Osteocyte (in vitro differentiated cells): Measurements from ENCODE around the gene TTC21B. TPM values are rescaled to one million over a fixed set of nuclear protein-coding genes. Genes with fewer than 3 reads are reported as not detected.

Source experiments
- DNase-seq: peaks from one replicate; pipeline ENCODE4 v3.0.0; 2021; ENCODE audit warnings: mixed read lengths; ENCODE audit not compliant: unreplicated experiment; ENCODE audit errors: extremely low spot score
- H3K27ac Mint-ChIP-seq: one replicate; pipeline ENCODE4 v1.8.0; 2021; ENCODE audit warnings: mild to moderate bottlenecking, mixed read lengths; ENCODE audit not compliant: unreplicated experiment
- H3K27me3 Mint-ChIP-seq: one replicate; pipeline ENCODE4 v1.8.0; 2021; ENCODE audit warnings: mixed read lengths; ENCODE audit not compliant: unreplicated experiment
- H3K36me3 Mint-ChIP-seq: one replicate; pipeline ENCODE4 v1.8.0; 2021; ENCODE audit warnings: mixed read lengths; ENCODE audit not compliant: unreplicated experiment
- H3K4me1 Mint-ChIP-seq: one replicate; pipeline ENCODE4 v1.8.0; 2021; ENCODE audit warnings: mixed read lengths; ENCODE audit not compliant: unreplicated experiment
- H3K4me3 Mint-ChIP-seq: one replicate; pipeline ENCODE4 v1.8.0; 2021; ENCODE audit warnings: mild to moderate bottlenecking, moderate library complexity, mixed read lengths; ENCODE audit not compliant: unreplicated experiment
- H3K9me3 Mint-ChIP-seq: one replicate; pipeline ENCODE4 v1.8.0; 2021; ENCODE audit warnings: mixed read lengths; ENCODE audit not compliant: unreplicated experiment
- total RNA-seq: library from RNA; stranded (reverse); gene quantifications from 2 replicates; pipeline ENCODE4 v1.2.1, GENCODE V29; 2021
- TF ChIP-seq, protein P1 (sequence below): fragments of 200-600 bp; sonication (generic); IDR thresholded peaks from 2 replicates; pipeline ENCODE4 v1.5.0; 2021; ENCODE audit warnings: antibody characterized with exemption, mild to moderate bottlenecking, moderate library complexity

TTC21B gene
- total RNA-seq, 1 donor from 2014 or later = 25.1 TPM

- Mint-ChIP-seq H3K4me3 (no peak overlapping the region), H3K36me3 (no peaks in the 10 kb centered on the region), H3K9me3 (no peaks in the 10 kb centered on the region), H3K4me1 (peaks cover 12% of the 10 kb centered on the region), H3K27ac (no peak overlapping the region), H3K27me3 (no peaks in the 10 kb centered on the region)
- DNase-seq = no peak
- TF ChIP-seq, protein P1, sequence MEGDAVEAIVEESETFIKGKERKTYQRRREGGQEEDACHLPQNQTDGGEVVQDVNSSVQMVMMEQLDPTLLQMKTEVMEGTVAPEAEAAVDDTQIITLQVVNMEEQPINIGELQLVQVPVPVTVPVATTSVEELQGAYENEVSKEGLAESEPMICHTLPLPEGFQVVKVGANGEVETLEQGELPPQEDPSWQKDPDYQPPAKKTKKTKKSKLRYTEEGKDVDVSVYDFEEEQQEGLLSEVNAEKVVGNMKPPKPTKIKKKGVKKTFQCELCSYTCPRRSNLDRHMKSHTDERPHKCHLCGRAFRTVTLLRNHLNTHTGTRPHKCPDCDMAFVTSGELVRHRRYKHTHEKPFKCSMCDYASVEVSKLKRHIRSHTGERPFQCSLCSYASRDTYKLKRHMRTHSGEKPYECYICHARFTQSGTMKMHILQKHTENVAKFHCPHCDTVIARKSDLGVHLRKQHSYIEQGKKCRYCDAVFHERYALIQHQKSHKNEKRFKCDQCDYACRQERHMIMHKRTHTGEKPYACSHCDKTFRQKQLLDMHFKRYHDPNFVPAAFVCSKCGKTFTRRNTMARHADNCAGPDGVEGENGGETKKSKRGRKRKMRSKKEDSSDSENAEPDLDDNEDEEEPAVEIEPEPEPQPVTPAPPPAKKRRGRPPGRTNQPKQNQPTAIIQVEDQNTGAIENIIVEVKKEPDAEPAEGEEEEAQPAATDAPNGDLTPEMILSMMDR = no peak
Observed at GRCh38 chr2:165839610-165840009, 114.0 kb downstream of the TTC21B start.

DNA sequence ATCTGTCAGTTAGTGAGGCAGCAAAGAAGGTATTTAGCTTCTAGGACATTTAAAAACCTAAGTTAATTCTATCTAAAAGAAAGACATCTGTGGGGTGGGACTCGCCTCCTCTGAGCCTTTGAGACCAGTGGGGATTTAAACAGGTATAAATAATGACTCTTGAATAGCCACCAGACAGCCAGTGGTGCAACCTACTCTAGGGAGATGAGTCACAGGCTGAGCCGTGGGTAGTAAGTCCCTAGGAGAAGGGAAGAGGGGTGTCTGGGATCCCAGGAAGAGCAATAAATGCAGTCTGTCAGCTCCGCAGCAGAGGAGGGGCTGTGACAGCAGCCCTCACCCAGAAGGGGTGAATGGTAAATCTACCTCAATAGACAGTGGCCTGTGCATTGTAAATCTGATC, 116.5 kb downstream of the TTC21B start:
- peaks cover 2% of the 10 kb centered on the region for H3K9me3 Mint-ChIP-seq
- no peak for DNase-seq
- peaks cover 11% of the 10 kb centered on the region for H3K4me1 Mint-ChIP-seq
- no peak overlapping the region for H3K27ac Mint-ChIP-seq
- peaks cover under 1% of the 10 kb centered on the region for H3K36me3 Mint-ChIP-seq
- TF ChIP-seq, protein P1 = no peak
- H3K27me3 Mint-ChIP-seq = no peaks in the 10 kb centered on the region
- no peak overlapping the region for H3K4me3 Mint-ChIP-seq

DNA sequence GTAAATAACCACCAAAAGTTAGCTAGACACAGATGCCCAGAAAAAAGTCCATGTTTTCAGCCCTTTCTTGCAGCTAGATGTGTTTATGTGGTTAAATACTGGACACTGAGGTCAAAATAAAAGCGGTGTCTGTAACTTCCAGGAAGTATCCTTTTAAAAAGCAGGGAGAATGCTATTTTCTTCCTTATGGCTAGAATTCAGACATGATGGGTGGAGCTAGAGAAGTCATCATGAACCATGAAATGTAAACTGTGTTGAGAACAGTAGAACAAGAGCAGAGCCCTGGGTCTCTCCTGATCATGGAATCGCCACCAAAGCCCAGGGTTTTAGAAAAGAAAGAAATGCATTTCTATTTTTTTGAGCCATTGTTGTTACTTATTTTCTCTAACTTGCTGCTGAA, 118.2 kb downstream of the TTC21B start:
- H3K36me3 Mint-ChIP-seq = peaks cover 3% of the 10 kb centered on the region
- no peak for DNase-seq
- peaks cover 10% of the 10 kb centered on the region for H3K4me1 Mint-ChIP-seq
- H3K27ac Mint-ChIP-seq = no peak overlapping the region
- no peak overlapping the region for H3K4me3 Mint-ChIP-seq
- TF ChIP-seq, protein P1 = no peak
- peaks cover 6% of the 10 kb centered on the region for H3K9me3 Mint-ChIP-seq
- H3K27me3 Mint-ChIP-seq = no peaks in the 10 kb centered on the region

DNA sequence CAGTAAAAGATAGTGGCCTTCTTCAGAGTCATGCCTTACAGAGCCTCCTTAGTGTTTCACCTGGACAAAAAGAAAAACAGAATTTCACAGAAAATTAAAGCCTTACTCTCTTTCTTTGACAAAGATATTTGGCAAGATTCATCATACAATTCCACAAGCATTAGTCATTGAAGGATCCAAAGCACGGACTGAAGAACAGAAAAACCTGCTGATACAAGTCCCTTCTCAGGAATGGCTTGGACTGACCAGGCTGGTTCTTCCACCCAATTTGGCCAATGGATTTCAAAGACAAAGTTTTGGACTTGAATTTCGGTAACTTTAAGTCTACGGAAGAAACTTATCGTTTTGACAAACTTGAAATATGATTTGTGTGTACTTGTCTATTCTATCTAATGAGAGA, 120.4 kb downstream of the TTC21B start:
- no peaks in the 10 kb centered on the region for H3K27me3 Mint-ChIP-seq
- H3K27ac Mint-ChIP-seq = no peak overlapping the region
- H3K4me1 Mint-ChIP-seq = peaks cover 10% of the 10 kb centered on the region
- no peak for DNase-seq
- H3K9me3 Mint-ChIP-seq = peaks cover 6% of the 10 kb centered on the region
- no peak overlapping the region for H3K4me3 Mint-ChIP-seq
- TF ChIP-seq, protein P1 = no peak
- H3K36me3 Mint-ChIP-seq = peaks cover 3% of the 10 kb centered on the region

GRCh38 chr2:165827921-165828276, 125.7 kb downstream of the TTC21B start:
- TF ChIP-seq, protein P1 = no peak
- H3K9me3 Mint-ChIP-seq = peaks cover 6% of the 10 kb centered on the region
- no peak for DNase-seq
- H3K27me3 Mint-ChIP-seq = peaks cover 6% of the 10 kb centered on the region
- no peak overlapping the region for H3K4me3 Mint-ChIP-seq
- no peak overlapping the region for H3K27ac Mint-ChIP-seq
- peaks cover 5% of the 10 kb centered on the region for H3K4me1 Mint-ChIP-seq
- H3K36me3 Mint-ChIP-seq = peaks cover 3% of the 10 kb centered on the region
